ENCODE measurements around the gene BIN1.
A peak's percentile ranks its signal among the peaks of the same experiment; 100 is the strongest.

BIN1 gene

DNA sequence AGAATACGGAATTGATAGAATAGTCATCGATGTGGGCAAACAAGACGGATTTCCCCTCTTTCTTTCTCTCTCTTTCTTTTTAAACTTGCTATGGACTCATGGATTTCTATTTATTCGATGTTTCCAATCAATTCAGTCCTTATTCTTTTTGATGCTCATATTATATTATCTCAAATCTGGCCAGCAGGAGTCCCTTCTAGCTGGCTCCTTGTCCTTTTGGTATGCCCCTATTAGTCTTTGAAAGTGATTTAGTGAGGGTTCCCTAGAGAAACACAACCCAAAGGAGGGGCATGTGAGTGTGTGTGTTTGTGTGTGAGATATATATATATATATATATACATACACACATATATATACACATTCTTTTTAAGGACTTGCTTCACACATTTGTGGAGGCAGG lies 23.5 kb upstream of the BIN1 start:
- H3K4me3 ChIP-seq (ENCODE audit: low read depth, low read length), result no peak overlapping the region
- peak; percentile 22 for TF ChIP-seq CTCF (IDR thresholded peaks at IDR 0.05; ENCODE audit: low read depth, low read length, missing control alignments)
- no peak for DNase-seq
- no peak overlapping the region for H3K27ac ChIP-seq
- no peaks in the 10 kb centered on the region for H3K27me3 ChIP-seq (replicated peaks)
- in situ Hi-C loops (cut with HindIII; ENCODE audit: low pct_ligation_motif_present, low sequenced_read_pairs), result no loop called here
- H3K36me3 ChIP-seq (replicated peaks), result no peaks in the 10 kb centered on the region

DNA sequence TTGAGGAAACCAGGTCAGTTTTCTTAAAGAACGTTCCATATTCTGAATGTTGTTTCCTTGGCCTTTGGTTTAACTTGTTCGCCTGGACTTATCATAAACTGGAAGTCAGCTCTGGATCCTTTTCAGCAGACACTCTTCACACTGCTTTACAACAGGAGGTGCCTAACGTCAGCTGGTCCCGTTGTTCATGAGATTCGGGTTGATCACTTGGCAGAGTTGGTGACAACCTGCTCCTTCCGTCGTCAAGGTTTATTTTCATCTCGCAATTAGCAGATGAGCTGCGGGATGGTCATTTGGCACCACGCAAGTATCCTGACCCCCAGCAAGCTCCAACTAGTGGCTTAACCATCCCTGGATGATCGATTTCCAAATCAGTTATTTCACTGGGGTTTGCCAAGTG lies 23.0 kb upstream of the BIN1 start:
- Histone ChIP-seq H3K27ac (no peak overlapping the region), H3K27me3 (replicated peaks) (no peaks in the 10 kb centered on the region), H3K4me3 (ENCODE audit: low read depth, low read length) (no peak overlapping the region), H3K36me3 (replicated peaks) (no peaks in the 10 kb centered on the region)
- TF ChIP-seq CTCF (IDR thresholded peaks at IDR 0.05; ENCODE audit: low read depth, low read length, missing control alignments), result no peak
- no peak for DNase-seq
- in situ Hi-C loops (cut with HindIII; ENCODE audit: low pct_ligation_motif_present, low sequenced_read_pairs), result no loop called here

DNA sequence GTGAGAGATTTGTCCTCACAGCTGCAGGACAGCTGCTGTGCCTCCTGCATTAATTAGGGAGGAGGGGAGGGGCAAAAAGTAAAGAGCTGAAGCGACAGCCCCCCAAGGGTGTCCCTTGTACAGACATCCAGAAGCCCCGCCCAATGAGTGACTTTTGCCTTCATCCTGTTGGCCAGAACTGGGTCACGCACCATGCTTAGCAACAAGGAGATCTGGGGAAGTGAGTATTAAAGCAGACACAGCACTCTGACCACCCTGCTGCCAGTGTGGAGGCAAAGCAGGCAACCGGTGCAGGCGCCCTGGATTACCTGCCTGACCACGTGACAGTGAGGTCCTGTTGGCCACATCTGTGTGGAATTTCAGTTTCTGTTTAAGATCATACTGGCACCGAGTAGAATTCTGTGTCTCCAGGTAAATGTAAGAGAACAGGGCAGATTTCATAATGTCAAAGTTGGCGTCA lies 21.5 kb upstream of the BIN1 start:
- Histone ChIP-seq H3K4me3 (ENCODE audit: low read depth, low read length) (no peak overlapping the region), H3K27ac (no peak overlapping the region), H3K36me3 (replicated peaks) (no peaks in the 10 kb centered on the region), H3K27me3 (replicated peaks) (no peaks in the 10 kb centered on the region)
- no peak for DNase-seq
- no peak for TF ChIP-seq CTCF (IDR thresholded peaks at IDR 0.05; ENCODE audit: low read depth, low read length, missing control alignments)
- in situ Hi-C loops (cut with HindIII; ENCODE audit: low pct_ligation_motif_present, low sequenced_read_pairs), result no loop called here

- H3K4me3 ChIP-seq (ENCODE audit: low read depth, low read length), result no peak overlapping the region
- no peaks in the 10 kb centered on the region for H3K27me3 ChIP-seq (replicated peaks)
- DNase-seq, result no peak
- in situ Hi-C loops (cut with HindIII; ENCODE audit: low pct_ligation_motif_present, low sequenced_read_pairs), result no loop called here
- no peak for TF ChIP-seq CTCF (IDR thresholded peaks at IDR 0.05; ENCODE audit: low read depth, low read length, missing control alignments)
- H3K27ac ChIP-seq, result no peak overlapping the region
- no peaks in the 10 kb centered on the region for H3K36me3 ChIP-seq (replicated peaks)
Observed at GRCh38 chr2:127125821-127126220, 18.9 kb upstream of the BIN1 start.

- Histone ChIP-seq H3K4me3 (ENCODE audit: low read depth, low read length) (no peak overlapping the region), H3K27me3 (replicated peaks) (no peaks in the 10 kb centered on the region), H3K36me3 (replicated peaks) (no peaks in the 10 kb centered on the region), H3K27ac (no peak overlapping the region)
- no peak for DNase-seq
- TF ChIP-seq CTCF (IDR thresholded peaks at IDR 0.05; ENCODE audit: low read depth, low read length, missing control alignments), result no peak
- in situ Hi-C loops (cut with HindIII; ENCODE audit: low pct_ligation_motif_present, low sequenced_read_pairs), result no loop called here
Observed at GRCh38 chr2:127124426-127124825, 17.5 kb upstream of the BIN1 start.

GRCh38 chr2:127122361-127123027 lies 15.5 kb upstream of the BIN1 start:
- no peak for DNase-seq
- Histone ChIP-seq H3K27ac (no peak overlapping the region), H3K4me3 (ENCODE audit: low read depth, low read length) (no peak overlapping the region), H3K36me3 (replicated peaks) (no peaks in the 10 kb centered on the region), H3K27me3 (replicated peaks) (no peaks in the 10 kb centered on the region)
- TF ChIP-seq CTCF (IDR thresholded peaks at IDR 0.05; ENCODE audit: low read depth, low read length, missing control alignments), result no peak
- in situ Hi-C loops (cut with HindIII; ENCODE audit: low pct_ligation_motif_present, low sequenced_read_pairs), result no loop called here

Measured in brain microvascular endothelial cell (primary cell).